Measurements from ENCODE around the gene EMP3. TPM values are rescaled to one million over a fixed set of nuclear protein-coding genes. Genes with fewer than 3 reads are reported as not detected.
"Not testable (repeated sequence)": the region's sequence is repeated elsewhere in the genome, so short reads cannot be mapped to it uniquely, and the experiment has no call there.

The EMP3 gene
- 539 TPM for polyA plus RNA-seq (2013, experiment 1 of 2; ENCODE audit: insufficient read length)
- 332 TPM for polyA plus RNA-seq (2013, experiment 2 of 2; ENCODE audit: insufficient read length)

- DNase-seq: peak; percentile 96
Measured at GRCh38 chr19:48325265-48325910, at the start of gene EMP3. Gene EMP3 (plus strand): TSS chr19:48325552. CDS start chr19:48326845, 1,293 bp downstream.

GRCh38 chr19:48279747-48280146, 45.6 kb upstream of the EMP3 start:
- DNase-seq: no peak

- DNase-seq: peak; percentile 95
Measured at GRCh38 chr19:48283908-48284307, 41.4 kb upstream of the EMP3 start.

- DNase-seq: peak; percentile 66
Measured at GRCh38 chr19:48284896-48285295, 40.5 kb upstream of the EMP3 start.

- DNase-seq: no peak
Measured at GRCh38 chr19:48287748-48288147, 37.6 kb upstream of the EMP3 start.

- peak; percentile 80 for DNase-seq
Measured at GRCh38 chr19:48290401-48290770, 35.0 kb upstream of the EMP3 start.

- DNase-seq: peak; percentile 78
Measured at GRCh38 chr19:48290771-48291488, 34.4 kb upstream of the EMP3 start.

- not testable (repeated sequence) for DNase-seq
Measured at GRCh38 chr19:48291489-48291815, 33.9 kb upstream of the EMP3 start.

GRCh38 chr19:48292798-48293197, 32.6 kb upstream of the EMP3 start:
- peak; percentile 85 for DNase-seq

GRCh38 chr19:48295458-48295857, 29.9 kb upstream of the EMP3 start:
- DNase-seq: no peak

- no peak for DNase-seq
Measured at GRCh38 chr19:48296963-48297734, 28.2 kb upstream of the EMP3 start.

- no peak for DNase-seq
Measured at GRCh38 chr19:48297975-48298374, 27.4 kb upstream of the EMP3 start.

- no peak for DNase-seq
Measured at GRCh38 chr19:48301886-48302599, 23.3 kb upstream of the EMP3 start.

GRCh38 chr19:48302600-48302959, 22.8 kb upstream of the EMP3 start:
- no peak for DNase-seq

- DNase-seq: no peak
Measured at GRCh38 chr19:48303367-48303766, 22.0 kb upstream of the EMP3 start.

GRCh38 chr19:48303866-48304265, 21.5 kb upstream of the EMP3 start:
- DNase-seq: no peak

- peak; percentile 29 for DNase-seq
Measured at GRCh38 chr19:48308631-48309586, 16.4 kb upstream of the EMP3 start.

GRCh38 chr19:48309731-48310130, 15.6 kb upstream of the EMP3 start:
- DNase-seq: not testable (repeated sequence)

- DNase-seq: no peak
Measured at GRCh38 chr19:48310227-48310626, 15.1 kb upstream of the EMP3 start.

GRCh38 chr19:48311384-48311783, 14.0 kb upstream of the EMP3 start:
- DNase-seq: no peak

- DNase-seq: no peak
Measured at GRCh38 chr19:48315712-48316111, 9.6 kb upstream of the EMP3 start.

GRCh38 chr19:48317708-48317960, 7.7 kb upstream of the EMP3 start:
- DNase-seq: not testable (repeated sequence)

Measured in fibroblast of skin of back (primary cell).